ENCODE results near the gene COX8A. TPM values are rescaled to one million over a fixed set of nuclear protein-coding genes. Genes with fewer than 3 reads are reported as not detected.

COX8A gene
- total RNA-seq, 2 donors from 2014 or later, result 830 to 1,057 TPM

DNA sequence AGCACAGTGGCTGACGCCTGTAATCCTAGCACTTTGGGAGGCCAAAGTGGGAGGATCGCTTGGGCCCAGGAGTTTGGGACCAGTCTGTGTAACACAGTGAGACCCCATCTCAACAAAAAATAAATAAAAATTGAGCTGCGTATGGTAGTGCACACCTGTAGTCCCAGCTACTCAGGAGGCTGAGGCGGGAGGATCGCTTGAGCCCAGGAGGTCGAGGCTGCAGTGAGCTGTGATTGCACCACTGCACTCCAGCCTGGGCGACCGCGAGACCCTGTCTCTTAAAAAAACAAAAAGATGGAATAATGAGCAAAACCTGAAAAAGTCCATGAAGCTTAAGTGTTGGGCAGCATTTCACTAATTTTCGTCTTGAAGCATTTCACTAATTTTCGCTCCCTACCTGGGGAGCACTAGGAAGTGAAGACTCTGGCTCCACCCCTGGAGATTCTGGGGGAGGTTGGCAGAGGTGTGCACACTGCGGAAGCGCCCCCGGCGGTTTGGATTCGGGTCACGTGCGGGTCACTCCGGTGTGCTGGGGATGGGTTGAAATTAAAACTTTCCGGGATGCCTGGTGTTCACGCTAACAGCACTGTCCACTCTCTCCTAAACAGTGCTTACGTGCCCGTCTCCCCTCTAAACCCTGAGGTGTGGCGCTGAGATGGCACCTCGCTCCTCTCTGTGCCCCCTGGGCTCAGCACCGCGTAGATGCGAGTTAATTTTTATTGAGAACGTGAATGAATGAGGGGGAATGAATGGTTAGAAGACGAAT is 36.5 kb upstream of the COX8A start:
- Histone ChIP-seq H3K27ac (peak overlapping the region; percentile 85 to 88), H3K36me3 (no peaks in the 10 kb centered on the region), H3K9me3 (no peaks in the 10 kb centered on the region), H3K4me3 (peak overlapping the region; percentile 73 to 79), H3K27me3 (no peaks in the 10 kb centered on the region), H3K4me1 (peaks cover 0 to 35% of the 10 kb centered on the region in 2 donors)
- TF ChIP-seq, protein P1, sequence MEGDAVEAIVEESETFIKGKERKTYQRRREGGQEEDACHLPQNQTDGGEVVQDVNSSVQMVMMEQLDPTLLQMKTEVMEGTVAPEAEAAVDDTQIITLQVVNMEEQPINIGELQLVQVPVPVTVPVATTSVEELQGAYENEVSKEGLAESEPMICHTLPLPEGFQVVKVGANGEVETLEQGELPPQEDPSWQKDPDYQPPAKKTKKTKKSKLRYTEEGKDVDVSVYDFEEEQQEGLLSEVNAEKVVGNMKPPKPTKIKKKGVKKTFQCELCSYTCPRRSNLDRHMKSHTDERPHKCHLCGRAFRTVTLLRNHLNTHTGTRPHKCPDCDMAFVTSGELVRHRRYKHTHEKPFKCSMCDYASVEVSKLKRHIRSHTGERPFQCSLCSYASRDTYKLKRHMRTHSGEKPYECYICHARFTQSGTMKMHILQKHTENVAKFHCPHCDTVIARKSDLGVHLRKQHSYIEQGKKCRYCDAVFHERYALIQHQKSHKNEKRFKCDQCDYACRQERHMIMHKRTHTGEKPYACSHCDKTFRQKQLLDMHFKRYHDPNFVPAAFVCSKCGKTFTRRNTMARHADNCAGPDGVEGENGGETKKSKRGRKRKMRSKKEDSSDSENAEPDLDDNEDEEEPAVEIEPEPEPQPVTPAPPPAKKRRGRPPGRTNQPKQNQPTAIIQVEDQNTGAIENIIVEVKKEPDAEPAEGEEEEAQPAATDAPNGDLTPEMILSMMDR (IDR thresholded peaks at IDR 0.05), result no peak
- DNase-seq (ENCODE audit: low spot score), result no peak

DNA sequence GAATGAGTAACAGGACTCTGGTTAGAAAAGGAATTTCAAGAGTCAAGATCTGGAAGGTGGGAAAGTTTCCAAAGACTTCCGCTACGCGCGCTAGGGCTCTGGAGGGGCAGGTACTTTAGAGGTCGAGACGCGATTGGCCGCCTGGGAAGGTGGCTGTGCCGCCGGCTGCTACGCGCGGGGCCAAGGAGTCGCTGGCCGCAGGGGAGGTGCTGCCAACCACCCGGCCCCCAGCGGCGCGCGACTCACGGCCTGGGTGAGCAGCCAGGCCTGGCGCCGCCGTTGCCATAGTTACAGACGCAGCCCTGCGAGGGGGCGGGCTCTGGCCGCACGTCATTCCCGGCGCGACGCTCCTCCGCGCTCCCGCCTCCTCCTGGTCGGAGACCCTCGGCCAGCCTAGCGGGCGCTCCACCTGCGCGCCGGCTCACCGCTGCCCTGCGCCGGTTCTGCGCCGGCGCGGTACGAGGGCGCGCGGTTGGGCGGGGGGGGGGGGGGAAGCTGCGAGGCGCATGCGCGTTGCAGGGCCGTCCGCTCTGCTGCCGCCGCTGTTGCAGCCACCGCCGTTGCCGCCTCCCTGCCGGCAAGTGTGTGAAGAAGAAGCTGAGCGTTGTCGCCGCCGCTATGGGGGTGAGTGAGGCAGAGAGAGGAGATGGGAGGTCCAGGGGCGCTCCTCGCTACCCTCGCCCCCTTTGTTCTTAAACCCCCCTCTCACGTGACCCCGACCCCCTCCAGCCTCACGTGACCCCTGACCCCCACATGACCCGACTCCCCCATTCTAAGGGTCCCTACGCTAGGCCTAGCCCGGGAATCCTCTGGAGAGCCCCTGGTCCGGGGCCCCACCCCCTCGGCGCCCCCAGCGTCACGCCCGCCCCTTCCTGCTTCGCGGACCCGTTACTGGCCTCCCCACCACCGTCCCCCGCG is 35.7 kb upstream of the COX8A start, which contains the start of gene NAA40:
NAA40 (plus strand) TSS at position 524 of the 918 bp plus-strand sequence; CDS start at position 619, 95 bp downstream.
- no peaks in the 10 kb centered on the region for H3K27me3 ChIP-seq
- peak; percentile 86 for DNase-seq (ENCODE audit: low spot score)
- H3K9me3 ChIP-seq, result no peaks in the 10 kb centered on the region
- H3K36me3 ChIP-seq, result no peaks in the 10 kb centered on the region
- peaks cover 0 to 38% of the 10 kb centered on the region in 2 donors for H3K4me1 ChIP-seq
- TF ChIP-seq, protein P1 (IDR thresholded peaks at IDR 0.05), result peak in 1 of 2 donors; percentile 44
- peak within 1 kb of the TSS; percentile 73 to 79 for H3K4me3 ChIP-seq
- peak within 1 kb of the TSS; percentile 85 to 88 for H3K27ac ChIP-seq

DNA sequence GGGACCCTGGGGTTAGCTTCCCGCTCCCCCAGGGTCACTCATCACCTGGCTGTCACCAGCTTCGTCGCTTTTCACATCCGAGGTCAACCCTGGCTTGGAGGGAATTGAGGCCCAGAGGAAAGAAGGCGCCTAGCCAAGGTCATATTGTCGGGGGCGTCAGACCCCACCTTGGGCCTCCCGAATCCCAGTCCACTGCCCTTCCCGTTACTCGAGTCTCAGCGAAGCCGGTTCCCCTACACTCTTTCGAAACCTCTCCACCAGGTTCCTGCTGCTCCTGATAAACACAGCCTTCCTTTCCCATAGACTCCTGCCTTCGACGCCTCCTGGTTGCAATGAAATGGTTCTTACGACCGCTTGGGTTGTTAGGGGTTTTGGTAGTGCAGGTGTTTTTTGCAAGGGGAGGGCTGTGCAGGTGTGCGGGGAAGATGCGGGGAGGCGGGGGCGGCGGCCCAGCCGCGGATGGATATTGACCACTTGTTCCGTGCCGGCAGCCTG is 35.0 kb upstream of the COX8A start:
- H3K4me1 ChIP-seq, result peaks cover 0 to 45% of the 10 kb centered on the region in 2 donors
- H3K36me3 ChIP-seq, result no peaks in the 10 kb centered on the region
- H3K27ac ChIP-seq, result peak overlapping the region; percentile 85 to 88
- no peak for DNase-seq (ENCODE audit: low spot score)
- no peaks in the 10 kb centered on the region for H3K9me3 ChIP-seq
- TF ChIP-seq, protein P1 (IDR thresholded peaks at IDR 0.05), result no peak
- no peaks in the 10 kb centered on the region for H3K27me3 ChIP-seq
- H3K4me3 ChIP-seq, result peak overlapping the region; percentile 73 to 79

DNA sequence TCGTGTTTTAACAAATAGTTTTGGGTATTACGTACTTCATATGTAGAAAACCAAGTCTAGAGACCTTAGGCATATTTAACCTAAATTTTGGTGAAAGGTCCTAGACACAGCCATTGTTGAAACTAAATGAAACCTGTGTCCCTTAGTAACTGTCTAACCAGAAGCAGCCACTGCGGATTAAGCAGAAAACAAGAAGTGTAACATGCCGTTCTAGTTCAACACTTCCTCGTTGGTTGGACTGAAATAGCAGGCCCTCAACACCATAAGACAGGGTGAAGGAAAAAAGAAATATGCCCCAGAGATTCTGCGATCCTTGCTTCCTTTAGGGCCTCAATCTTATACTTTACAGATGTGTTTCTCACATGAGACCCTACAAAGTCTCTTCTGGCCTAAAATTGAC is 33.6 kb upstream of the COX8A start:
- Histone ChIP-seq H3K27ac (peak overlapping the region; percentile 69 to 85), H3K27me3 (no peaks in the 10 kb centered on the region), H3K4me1 (peaks cover 0 to 56% of the 10 kb centered on the region in 2 donors), H3K9me3 (no peaks in the 10 kb centered on the region), H3K36me3 (no peaks in the 10 kb centered on the region), H3K4me3 (peak overlapping the region in 1 of 2 donors; percentile 79)
- no peak for DNase-seq (ENCODE audit: low spot score)
- TF ChIP-seq, protein P1 (IDR thresholded peaks at IDR 0.05), result no peak

DNA sequence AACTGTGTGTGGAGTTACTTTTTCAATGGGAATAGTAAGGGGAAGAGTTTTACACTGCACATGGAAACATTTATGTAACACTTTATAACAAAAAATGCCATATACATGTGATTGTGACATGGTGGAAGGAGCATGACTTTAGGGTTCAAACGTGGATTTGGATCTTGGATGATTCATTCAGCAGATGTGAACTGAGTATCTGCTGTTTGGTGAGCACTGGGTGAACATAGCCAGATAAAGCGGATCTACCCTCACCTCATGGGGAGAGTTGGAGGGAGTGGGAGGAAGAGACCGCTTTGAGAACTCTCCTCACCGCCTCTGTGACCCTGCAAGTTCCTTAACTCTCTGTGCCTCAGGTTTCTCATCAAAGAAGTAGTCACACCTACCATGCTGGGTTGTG is 32.5 kb upstream of the COX8A start:
- TF ChIP-seq, protein P1 (IDR thresholded peaks at IDR 0.05), result no peak

More for the DNA sequence above, 32.5 kb upstream of the COX8A start:
- H3K4me1 ChIP-seq, result peaks cover 0 to 59% of the 10 kb centered on the region in 2 donors
- peaks cover 10% of the 10 kb centered on the region for H3K36me3 ChIP-seq
- H3K4me3 ChIP-seq, result no peak overlapping the region
- no peak for DNase-seq (ENCODE audit: low spot score)
- H3K27me3 ChIP-seq, result no peaks in the 10 kb centered on the region
- no peaks in the 10 kb centered on the region for H3K9me3 ChIP-seq
- peak overlapping the region in 1 of 2 donors; percentile 69 for H3K27ac ChIP-seq

All from right atrium auricular region (tissue), 2 donors.